ENCODE results near the gene PYGB. TPM values are rescaled to one million over a fixed set of nuclear protein-coding genes. Genes with fewer than 3 reads are reported as not detected.

PYGB gene
- polyA plus RNA-seq, 1 experiment, result 68.8 TPM

DNA sequence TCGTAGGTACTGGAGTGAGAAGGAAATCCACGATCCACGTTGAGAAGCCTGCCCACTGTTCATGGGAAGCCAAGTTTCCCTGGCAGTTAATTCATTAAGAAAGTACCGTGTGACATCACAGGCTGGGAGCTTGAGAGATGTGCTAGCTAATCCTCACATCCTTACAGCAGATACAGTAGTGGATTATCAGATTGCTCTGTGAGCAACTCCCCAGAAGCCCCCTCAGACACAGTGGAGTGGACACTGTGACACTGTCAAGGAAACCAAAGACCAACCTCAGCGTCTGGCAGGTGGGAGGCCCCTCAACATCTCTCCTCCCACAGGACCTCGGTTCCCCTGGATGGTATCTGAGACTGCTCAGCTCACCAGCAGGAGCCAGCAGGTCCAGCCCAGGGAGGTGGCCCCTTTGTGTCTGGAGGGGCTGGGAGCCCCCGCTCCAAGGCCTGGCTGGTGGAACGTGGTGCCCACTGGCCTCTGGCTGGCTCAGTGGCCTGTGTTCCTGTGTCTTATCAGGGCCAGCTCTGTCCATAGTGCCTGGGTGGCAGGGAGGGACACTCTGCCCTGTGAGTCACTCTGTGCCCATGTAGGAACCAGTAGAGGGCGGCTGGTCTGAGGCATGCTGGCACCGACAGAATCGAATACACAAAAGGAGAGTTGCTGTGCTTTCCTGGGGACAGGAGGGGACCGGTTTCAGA is 7.2 kb downstream of the PYGB start:
- Histone ChIP-seq H3K36me3 (ENCODE audit: control insufficient read depth, insufficient read depth, low read length) (peaks cover 9% of the 10 kb centered on the region), H3K4me3 (ENCODE audit: low read depth, low read length) (no peak overlapping the region), H3K27me3 (ENCODE audit: control insufficient read depth, insufficient read depth, low read length) (no peaks in the 10 kb centered on the region)
- no peak for DNase-seq (ENCODE audit: low read depth)
- ChIA-PET POLR2A (no interaction called here), CTCF (interaction anchor here (1.4 kb wide), 1 partner anchor 144 kb away, joined by 4 read pairs; no protein-coding TSS in a partner anchor)
- TF ChIP-seq, protein P1, sequence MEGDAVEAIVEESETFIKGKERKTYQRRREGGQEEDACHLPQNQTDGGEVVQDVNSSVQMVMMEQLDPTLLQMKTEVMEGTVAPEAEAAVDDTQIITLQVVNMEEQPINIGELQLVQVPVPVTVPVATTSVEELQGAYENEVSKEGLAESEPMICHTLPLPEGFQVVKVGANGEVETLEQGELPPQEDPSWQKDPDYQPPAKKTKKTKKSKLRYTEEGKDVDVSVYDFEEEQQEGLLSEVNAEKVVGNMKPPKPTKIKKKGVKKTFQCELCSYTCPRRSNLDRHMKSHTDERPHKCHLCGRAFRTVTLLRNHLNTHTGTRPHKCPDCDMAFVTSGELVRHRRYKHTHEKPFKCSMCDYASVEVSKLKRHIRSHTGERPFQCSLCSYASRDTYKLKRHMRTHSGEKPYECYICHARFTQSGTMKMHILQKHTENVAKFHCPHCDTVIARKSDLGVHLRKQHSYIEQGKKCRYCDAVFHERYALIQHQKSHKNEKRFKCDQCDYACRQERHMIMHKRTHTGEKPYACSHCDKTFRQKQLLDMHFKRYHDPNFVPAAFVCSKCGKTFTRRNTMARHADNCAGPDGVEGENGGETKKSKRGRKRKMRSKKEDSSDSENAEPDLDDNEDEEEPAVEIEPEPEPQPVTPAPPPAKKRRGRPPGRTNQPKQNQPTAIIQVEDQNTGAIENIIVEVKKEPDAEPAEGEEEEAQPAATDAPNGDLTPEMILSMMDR (IDR thresholded peaks at IDR 0.05; ENCODE audit: insufficient read depth, low read depth, low read length), result no peak

DNA sequence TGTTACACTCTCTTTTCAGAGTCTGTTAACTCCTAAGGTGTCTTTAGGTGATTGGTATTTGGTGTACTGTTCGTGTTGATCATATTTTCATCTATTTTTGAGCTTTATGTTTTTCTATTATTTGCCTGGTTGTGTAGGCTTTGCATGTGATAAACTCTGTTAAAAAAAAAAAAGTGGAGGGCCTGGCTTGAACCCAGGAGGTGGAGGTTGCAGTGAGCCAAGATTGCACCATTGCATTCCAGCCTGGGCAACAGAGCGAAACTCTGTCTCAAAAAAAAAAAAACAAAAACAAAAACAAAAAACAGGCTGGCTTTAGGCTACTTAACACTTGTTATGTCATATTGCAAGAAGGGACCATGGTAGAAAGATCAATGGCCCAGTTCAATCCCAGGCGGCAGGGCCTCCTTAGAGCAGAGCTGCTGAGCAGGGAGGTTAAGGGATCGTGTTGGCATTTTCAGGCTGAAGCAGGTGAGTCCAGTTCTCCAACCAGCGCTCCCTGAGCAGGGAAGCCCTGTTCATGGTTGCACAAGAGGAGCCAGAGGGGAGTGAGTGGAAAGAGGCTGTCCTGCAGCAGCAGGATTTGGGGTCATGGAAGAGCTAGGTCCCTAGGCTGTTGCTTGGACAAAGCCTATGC is 8.5 kb downstream of the PYGB start:
- H3K27me3 ChIP-seq (ENCODE audit: control insufficient read depth, insufficient read depth, low read length), result no peaks in the 10 kb centered on the region
- H3K4me3 ChIP-seq (ENCODE audit: low read depth, low read length), result no peak overlapping the region
- TF ChIP-seq, protein P1 (IDR thresholded peaks at IDR 0.05; ENCODE audit: insufficient read depth, low read depth, low read length), result no peak
- ChIA-PET CTCF (interaction anchor here (1.4 kb wide), 1 partner anchor 142 kb away, joined by 4 read pairs; no protein-coding TSS in a partner anchor), POLR2A (no interaction called here)
- peaks cover 11% of the 10 kb centered on the region for H3K36me3 ChIP-seq (ENCODE audit: control insufficient read depth, insufficient read depth, low read length)
- DNase-seq (ENCODE audit: low read depth), result no peak

DNA sequence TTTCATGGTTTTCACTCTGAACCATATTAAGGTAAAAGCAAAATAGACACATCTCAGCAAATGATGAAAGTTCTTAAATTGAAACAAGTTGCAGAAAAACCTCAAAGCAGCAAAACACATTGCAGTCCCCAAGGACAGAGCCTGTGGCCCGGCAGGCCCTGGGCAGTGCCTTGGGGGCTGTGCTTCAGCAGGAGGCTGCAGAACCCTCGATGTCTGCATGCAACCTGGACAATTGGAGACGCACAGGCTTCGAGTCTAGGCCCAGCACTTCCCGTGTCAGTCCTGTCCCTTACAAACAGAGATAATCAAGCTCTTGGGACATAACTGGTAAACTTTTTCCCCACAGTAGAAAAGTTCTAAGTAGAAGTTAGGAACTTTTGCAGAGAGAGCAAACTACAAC is 9.2 kb downstream of the PYGB start:
- Histone ChIP-seq H3K27me3 (ENCODE audit: control insufficient read depth, insufficient read depth, low read length) (no peaks in the 10 kb centered on the region), H3K36me3 (ENCODE audit: control insufficient read depth, insufficient read depth, low read length) (peaks cover 11% of the 10 kb centered on the region), H3K4me3 (ENCODE audit: low read depth, low read length) (no peak overlapping the region)
- ChIA-PET CTCF (interaction anchor here (0.7 kb wide), 1 partner anchor 142 kb away, joined by 3 read pairs; no protein-coding TSS in a partner anchor), POLR2A (no interaction called here)
- no peak for DNase-seq (ENCODE audit: low read depth)
- TF ChIP-seq, protein P1 (IDR thresholded peaks at IDR 0.05; ENCODE audit: insufficient read depth, low read depth, low read length), result no peak

DNA sequence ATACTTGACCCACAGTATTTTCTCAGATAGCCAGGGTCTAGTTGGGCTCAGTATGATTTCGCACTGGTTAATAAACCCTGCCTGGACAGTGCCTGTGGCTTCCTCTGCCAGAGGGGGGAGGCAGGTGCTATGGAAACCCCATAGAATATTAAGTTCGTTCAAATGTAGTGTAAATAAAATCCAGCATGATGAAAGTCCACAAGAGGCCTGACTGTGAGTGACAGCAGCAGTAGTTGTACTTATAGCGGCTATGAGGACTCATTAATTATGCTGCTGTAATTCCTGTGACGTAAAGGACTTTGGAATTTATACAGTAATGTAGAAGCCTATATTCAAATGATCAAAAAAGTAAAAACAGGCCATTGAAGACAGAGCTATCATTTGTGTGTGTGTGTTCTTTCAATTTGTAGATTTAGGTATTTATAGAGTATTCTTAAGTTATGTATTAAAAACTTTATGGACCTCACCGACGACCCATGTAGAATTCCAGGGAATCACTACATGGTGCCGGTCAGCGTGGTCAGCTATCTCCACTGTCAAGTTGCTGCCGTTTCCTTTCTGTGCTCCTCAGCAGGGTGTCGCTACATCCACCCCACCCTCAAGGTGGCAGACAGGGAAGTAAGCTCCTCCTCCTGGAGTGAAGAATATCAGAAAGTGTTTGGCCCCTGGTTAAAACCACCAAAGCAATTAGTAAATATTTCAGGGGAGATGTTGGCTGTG is 10.0 kb downstream of the PYGB start:
- DNase-seq (ENCODE audit: low read depth), result no peak
- Histone ChIP-seq H3K27me3 (ENCODE audit: control insufficient read depth, insufficient read depth, low read length) (no peaks in the 10 kb centered on the region), H3K4me3 (ENCODE audit: low read depth, low read length) (no peak overlapping the region), H3K36me3 (ENCODE audit: control insufficient read depth, insufficient read depth, low read length) (peaks cover 11% of the 10 kb centered on the region)
- ChIA-PET CTCF (interaction anchor here (1.3 kb wide), 1 partner anchor 10 kb away, joined by 3 read pairs; the partner anchor contains the start of gene PYGB), POLR2A (no interaction called here)
- TF ChIP-seq, protein P1 (IDR thresholded peaks at IDR 0.05; ENCODE audit: insufficient read depth, low read depth, low read length), result no peak

DNA sequence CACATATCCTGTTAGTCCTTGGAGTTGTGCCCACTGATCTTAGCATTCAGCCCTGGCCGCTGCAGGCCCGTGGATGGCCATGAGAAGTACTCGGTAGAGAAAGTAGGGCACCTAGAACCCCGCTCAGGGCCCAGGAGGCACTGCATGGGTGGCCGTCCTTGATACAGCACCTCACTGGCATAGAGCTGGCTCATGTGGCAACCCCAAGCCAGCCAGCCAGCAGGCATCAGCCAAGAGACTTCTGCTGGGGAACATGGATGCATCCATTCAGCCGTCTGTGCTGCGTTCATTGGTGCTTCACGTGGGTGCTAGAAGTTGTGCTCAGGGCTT is 10.6 kb downstream of the PYGB start:
- ChIA-PET CTCF (interaction anchor here (1.3 kb wide), 1 partner anchor 11 kb away, joined by 3 read pairs; the partner anchor contains the start of gene PYGB), POLR2A (no interaction called here)
- DNase-seq (ENCODE audit: low read depth), result no peak
- no peaks in the 10 kb centered on the region for H3K27me3 ChIP-seq (ENCODE audit: control insufficient read depth, insufficient read depth, low read length)
- TF ChIP-seq, protein P1 (IDR thresholded peaks at IDR 0.05; ENCODE audit: insufficient read depth, low read depth, low read length), result no peak
- H3K4me3 ChIP-seq (ENCODE audit: low read depth, low read length), result no peak overlapping the region
- H3K36me3 ChIP-seq (ENCODE audit: control insufficient read depth, insufficient read depth, low read length), result peaks cover 11% of the 10 kb centered on the region

Measured in BJ (cell line).